HG02973 (cell line): ENCODE data around the gene UPK3BL1.
"Not testable (repeated sequence)": the region's sequence is repeated elsewhere in the genome, so short reads cannot be mapped to it uniquely, and the experiment has no call there.

Experiments used
- ATAC-seq: cut with Tn5 transposase; IDR thresholded peaks from one replicate; pipeline ENCODE4 v1.9.1; 2021; ENCODE audit warnings: moderate library complexity; ENCODE audit not compliant: unreplicated experiment

UPK3BL1 gene

DNA sequence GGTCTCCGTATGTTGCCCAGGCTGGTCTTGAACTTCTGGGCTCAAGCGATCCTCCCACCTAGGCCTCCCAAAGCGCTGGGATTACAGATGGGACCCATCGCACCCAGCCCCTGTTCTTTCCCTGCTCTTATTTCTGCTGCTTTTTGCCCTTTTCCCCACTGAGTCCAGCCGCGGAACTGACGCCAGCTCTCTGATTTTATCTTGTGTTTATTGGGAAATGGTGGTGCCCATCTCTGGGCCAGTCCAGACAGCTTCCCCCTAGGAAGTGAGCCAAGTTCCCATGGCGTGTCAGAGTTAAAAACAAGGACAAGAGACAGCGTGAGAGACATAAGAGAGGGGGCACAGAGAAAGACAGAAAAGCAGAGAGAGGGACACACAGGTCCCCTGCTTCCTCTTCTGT, 12.0 kb downstream of the UPK3BL1 start:
- not testable (repeated sequence) for ATAC-seq

DNA sequence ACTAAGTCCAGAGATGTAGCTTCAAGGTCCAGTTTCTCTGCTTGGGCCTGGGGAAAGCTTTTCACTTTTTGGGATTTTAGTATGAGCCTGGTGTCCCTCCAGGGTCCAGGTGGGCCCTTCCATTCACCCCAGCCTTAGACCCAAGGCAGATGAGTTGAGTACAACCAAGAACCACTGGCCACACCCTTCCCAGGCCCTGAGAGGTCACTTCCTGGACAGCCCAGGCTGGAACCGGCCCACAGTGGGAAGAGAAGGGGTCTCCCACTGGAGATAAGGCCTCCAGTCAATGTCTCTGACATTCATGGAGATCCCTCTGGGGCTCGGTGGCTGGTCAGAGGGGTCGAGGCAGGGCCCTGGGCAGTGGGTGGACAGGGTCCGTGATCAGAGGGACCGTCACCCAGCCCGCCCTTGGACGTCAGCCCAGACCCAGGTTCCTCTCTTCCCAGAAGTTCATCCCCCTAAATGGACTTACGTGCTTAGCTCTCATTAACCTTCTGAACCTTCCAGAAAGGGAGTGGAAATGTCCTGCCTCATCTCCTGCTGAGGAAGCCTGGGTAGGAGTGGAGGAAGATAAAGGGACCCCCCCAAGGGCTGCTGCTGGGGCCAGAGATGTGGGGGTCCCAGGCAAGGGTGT, 15.2 kb downstream of the UPK3BL1 start:
- not testable (repeated sequence) for ATAC-seq

DNA sequence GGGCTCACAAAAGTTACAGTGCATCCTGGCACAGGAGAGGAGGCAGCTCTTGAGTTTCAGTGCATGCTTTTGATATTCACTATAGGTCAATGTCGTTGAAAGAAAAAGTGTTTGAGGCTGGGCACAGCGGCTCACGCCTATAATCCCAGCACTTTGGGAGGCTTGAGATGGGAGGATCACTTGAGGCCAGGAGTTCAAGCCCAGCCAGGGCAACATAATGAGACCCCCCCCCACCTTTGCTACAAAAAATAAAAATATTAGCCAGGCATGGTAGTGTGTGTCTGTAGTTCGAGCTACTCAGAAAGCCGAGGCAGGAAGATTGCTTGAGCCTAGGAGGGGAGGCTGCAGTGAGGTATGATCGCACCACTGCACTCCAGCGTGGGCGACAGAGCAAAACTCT, 24.5 kb downstream of the UPK3BL1 start:
- not testable (repeated sequence) for ATAC-seq

DNA sequence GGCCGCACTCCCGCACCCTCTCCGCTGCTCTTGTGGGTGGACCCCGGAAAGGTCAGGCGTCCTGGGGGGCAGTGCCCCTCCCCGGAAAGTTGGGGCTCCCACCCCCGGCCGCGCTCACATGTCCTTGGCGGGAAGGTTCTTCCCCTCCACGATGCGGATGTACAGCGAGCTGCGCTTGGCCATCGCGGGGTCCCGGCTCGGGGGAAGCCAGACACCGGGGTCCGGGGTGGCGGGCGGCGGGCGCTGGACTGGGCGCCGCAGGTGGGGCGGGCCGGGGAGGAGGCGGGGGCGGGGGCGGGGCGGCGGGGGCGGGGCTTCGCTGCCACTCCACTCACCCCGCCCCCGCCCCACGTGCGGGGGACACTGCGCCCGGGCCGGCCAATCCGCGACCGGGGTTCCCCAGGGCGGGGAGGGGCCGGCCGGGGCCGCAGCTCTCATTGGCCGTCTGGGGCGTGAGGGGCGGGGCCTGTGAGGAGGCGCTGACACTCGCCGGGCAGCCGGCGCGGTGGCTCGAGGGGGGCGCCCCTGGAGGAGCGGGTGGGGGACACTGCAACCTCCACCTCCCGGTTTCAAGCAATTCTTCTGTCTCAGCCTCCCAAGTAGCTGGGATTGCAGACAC, 26.0 kb downstream of the UPK3BL1 start, which contains the start of gene RASA4:
RASA4 (minus strand) TSS at position 250 of the 619 bp plus-strand sequence; CDS start at position 183, 67 bp downstream.
- ATAC-seq, result peak; percentile 74

DNA sequence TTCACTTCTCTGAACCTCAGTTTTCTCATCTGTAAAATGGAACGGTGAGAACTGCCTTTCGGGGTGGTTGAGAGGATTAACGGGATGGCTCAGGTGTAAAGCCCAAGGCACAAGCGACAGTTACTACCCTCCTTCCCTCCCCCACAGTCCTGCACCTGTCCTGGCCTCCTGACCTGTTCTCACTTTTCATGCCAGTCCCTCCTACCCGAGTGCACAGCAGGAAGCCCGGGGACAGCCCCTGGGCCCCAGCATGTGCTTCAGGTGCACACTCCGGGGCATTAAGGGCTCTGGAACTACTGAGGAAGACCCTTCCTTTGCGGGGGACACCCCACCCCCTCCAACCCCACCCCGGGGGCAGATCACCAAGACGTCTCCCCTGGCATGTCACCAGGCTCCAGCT, 26.7 kb downstream of the UPK3BL1 start:
- not testable (repeated sequence) for ATAC-seq

DNA sequence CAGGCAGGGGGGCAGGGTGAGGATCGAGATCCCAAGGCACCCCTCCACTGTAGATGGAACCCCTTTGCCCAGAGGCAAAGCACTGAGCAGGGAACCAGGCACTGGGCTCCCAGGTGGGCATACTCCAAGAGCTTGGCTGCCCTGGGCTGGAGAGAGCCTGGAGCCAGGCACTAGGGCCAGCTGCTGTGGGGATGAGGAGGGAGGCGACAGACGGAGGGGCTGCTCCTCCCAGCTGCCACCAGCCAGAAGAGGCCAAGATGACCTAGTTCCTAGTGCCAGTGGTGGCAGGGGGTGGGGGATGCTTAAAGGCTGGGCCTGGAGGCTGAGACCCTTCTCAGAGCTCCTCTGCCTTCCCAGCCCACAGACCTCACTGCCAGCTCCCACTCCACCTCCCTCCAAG, 27.7 kb downstream of the UPK3BL1 start:
- not testable (repeated sequence) for ATAC-seq

DNA sequence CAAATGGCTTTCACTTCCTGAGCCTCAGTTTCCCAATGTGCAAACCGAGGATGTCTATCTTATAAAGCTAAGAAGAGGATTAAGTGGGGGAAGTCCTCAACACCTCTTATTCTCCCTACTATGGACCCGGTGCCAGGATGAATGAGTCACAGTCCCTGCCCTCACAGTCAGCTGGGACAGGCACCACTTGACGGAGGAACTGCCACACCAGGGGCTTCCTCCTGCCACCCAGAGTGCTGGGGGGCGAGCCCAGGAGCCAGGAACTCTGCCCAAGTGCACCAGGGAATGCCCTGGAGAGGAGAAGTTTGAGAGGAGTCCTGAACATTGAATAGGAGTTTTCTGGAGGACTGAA, 28.3 kb downstream of the UPK3BL1 start:
- peak; percentile 6 for ATAC-seq

DNA sequence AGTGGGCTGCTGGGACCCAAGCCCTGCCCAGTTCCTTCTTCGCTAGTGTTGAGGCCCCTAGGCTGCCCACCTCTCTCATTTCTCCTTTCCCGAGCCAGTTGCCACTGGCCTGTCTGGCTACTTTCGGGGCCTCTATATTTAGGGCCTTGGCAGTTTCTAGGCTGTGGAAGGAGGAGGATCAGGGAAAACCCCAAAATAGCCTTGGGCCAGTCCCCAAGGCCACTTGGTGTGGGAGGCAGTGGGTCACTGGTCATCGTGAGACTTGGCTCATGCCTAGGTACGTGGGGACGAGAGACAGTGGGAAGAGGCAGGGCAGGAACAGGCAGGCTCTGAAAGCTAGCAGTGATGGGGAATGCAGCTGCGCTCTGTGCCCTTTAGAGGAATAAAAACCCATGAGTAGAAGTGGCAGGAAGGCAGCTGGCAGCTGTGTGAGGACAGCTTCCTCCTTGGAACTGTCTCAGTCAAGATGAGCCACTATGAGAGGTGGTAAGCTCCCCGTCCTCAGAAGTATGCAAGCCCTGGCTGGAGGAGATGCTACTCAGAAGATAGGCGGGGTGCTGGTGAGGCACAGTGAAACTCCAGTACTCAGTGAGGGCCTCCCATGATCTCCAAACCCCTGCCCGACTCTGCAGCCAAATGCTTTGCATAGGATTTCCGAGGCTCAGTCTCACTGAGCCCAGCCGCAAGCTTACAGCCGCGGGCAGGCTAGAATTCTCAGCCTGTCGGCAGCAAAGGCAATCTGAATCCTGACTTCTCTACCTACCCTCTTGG, 28.8 kb downstream of the UPK3BL1 start:
- peak; percentile 51 for ATAC-seq

DNA sequence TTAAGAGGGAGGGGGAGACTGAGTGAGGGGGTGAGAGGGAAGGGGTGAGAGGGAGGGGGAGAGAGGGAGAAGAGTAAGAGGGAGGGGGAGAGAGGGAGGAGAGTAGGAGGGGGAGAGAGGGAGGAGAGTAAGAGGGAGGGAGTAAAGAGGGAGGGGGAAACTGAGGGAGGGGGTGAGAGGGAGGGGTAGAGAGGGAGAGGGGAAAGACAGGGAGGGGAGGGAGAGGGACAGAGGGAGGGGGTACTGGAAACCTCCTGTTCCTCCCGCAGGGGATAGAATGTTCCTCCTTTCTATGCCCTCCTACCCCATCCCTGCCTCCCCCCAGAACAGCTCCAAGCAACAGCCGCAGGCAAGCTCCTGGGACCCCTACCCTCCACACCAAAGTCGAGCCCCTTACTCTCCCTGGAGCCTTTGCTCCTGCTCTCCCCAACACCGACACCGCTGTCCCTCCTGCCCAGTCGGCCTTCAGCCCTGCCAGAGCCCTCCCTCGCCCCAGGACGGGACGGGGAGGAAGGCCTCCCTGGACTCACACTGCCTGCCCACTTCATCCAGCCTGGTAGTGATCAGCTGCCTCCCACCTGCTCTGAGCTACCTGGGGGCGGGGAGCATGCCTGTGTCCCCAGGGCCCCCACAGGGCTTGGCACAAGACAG, 30.8 kb downstream of the UPK3BL1 start:
- not testable (repeated sequence) for ATAC-seq

DNA sequence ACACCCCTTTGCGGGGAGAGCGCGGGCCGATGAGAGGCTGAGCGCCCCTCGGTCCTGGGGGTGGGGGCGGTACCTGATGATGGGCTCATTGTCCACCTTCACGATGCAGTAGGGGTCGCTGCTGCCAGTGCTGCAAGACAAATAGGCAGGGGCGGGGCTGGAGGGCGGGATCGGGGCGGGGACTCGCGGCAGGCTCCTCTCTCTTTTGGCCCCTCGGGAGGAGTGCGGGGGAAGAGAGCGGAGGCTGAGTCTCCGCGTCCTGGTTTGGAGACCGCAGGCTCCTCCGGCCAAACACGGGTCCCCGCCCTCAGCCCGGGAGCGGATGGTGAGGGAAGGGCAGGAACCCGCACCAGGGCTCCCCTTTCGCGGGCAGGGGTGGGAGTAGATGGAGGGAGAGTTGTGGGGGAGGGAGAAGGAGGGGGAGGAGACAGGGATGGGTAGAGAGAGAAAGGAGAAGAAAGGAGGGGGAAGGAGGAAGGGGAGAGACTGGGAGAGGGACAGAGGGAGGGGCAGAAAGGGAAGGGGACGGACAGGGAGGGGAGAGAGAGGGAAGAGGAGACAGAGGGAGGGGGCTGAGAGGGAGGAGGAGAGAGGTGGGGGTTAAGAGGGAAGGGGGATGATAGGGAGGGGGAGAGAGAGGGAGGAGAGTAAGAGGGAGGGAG, 31.4 kb downstream of the UPK3BL1 start:
- ATAC-seq, result peak; percentile 19

DNA sequence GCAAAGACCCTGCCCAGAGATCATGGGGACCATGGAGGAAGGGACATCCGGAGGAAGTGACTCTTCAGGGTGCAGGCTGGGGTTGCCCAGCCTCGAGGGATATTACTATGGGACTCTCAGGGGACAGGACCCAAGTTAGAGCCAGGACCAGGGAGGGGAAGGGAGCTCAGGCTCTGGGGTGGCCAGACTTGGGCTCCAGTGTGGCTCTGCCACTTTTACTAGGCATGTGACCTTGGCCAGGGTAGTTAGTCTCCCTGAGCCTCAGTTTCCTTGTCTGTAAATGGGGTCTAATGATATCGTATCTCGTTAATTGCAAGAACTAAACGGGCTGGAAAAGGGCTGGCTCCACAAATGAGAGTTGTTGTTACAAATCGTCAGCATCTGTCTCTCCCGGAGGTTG, 32.1 kb downstream of the UPK3BL1 start:
- not testable (repeated sequence) for ATAC-seq

DNA sequence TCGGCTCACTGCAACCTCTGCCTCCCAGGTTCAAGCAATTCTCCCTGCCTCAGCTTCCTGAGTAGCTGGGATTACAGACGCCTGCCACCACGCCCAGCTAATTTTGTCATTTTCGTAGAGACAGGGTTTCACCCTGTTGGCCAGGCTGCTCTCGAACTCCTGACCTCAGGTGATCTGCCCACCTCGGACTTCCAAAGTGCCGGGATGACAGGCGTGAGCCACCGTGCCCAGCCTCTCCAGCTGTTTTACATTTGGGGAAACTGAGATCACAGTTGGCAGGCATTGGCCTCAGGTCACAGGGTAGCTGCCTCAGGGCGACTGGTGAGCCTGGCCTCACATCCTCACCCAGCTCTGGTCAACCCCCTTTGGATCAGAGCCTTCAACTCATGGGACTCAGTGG, 32.9 kb downstream of the UPK3BL1 start:
- not testable (repeated sequence) for ATAC-seq

DNA sequence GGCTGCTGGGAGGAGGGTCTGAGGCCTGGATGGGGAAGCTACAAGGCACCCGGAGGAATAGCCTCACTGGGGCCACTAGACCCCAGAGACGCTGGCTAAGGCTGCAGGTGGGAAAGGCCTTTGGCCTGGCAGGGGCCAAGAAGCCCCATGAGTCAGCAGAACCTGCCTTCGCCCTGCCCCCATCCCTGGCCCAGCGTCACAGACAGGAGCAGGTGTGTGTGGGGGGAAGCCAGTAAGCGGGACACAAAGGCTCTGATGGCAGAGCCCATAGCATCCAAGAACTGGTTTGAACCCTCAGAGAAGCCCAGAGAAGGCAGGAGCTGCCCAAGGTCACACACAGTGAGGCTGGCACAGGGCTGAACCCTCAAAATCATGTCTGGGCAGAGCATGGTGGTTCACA, 35.7 kb downstream of the UPK3BL1 start:
- ATAC-seq, result not testable (repeated sequence)

DNA sequence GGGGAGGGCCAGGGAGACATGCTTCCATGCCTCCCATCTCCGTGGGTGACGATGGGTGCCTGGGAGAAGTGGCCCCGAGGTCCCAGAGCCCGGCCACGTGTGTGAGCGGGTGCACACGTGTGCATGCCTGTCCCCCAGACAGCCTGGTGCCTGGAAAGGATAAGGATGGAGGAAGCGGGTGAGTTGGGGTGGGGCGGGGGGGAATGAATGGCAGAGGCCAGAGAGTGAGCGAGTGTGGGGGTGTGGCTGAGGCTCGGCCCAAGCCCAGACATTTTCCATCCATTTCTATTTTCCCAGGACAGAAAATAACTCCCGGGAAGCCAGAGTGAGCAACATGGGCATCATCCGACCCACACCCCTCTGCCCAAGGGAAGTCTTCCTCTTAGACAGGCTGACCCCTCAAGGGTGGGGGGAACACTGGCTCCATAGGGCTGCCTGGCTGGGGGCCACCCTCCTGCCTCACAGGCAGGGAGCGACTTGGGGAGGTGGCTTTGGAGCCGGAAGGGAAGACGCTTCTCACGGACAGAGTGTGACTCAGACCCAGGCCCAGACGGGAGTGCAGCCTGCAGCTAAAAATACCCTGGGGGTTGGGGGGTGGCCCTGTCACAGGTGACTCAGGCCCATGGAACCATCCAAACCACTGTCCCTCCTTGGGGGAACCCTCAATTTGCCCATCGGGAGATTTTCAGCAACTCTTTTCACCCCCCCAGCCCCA, 38.0 kb downstream of the UPK3BL1 start:
- not testable (repeated sequence) for ATAC-seq

DNA sequence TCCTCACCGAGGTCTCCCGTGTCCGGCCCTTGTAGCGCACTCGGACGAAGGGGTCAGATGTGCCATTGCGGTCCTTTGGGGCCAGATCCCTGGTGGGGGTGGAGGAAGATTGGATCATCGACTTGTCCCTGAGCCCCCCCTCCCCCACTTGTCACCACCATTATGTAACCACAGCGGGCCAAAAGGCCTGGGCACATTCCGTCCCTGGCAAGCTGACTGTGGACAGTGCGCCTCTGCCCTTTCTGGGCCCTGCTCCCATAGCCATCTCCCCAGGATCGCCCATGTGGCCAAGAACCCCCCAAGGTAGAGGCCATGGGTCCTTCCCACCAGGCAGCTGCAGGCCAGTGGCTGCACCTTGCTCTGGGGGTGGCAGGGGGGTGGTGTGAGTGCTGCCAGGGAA, 40.3 kb downstream of the UPK3BL1 start:
- not testable (repeated sequence) for ATAC-seq

DNA sequence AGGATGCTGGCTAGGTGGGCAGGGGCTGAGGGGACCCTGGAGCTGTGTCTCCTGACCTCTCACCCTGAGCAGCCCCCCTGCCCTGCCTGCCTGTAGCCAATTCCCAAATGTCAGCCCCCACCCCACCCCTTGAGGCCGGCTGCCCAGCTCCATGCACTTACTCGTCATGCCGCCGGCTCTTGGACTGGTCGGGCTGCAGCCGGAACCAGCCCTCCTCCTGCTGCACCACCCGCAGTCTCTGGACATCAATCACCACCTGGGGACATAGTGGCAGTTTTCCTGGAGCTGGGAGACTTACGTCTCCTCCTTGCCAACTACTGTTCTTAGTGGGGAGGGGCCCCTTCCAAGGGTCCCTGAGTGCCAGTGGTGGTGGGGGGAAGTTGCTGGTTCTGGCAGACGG, 42.9 kb downstream of the UPK3BL1 start:
- not testable (repeated sequence) for ATAC-seq

DNA sequence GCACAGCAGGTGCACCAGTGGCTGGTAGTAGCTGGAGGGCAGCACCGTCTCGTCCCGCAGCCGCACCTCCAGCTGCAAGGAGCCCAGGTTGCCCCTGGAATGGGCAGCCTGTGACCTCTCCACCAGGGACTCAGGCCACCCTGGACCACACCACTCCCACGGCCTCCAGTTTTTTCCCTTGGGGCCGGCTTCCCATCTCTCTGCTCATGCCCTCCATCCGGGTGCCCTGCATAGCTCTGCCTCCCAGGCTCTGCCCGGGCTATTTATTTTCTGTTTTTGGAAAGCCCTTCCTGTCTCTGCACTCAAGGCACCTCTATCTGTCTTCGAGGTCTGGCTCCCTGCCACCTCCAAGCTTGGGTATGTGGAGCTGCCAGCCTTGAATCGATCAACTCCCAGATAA, 46.6 kb downstream of the UPK3BL1 start:
- ATAC-seq, result not testable (repeated sequence)

DNA sequence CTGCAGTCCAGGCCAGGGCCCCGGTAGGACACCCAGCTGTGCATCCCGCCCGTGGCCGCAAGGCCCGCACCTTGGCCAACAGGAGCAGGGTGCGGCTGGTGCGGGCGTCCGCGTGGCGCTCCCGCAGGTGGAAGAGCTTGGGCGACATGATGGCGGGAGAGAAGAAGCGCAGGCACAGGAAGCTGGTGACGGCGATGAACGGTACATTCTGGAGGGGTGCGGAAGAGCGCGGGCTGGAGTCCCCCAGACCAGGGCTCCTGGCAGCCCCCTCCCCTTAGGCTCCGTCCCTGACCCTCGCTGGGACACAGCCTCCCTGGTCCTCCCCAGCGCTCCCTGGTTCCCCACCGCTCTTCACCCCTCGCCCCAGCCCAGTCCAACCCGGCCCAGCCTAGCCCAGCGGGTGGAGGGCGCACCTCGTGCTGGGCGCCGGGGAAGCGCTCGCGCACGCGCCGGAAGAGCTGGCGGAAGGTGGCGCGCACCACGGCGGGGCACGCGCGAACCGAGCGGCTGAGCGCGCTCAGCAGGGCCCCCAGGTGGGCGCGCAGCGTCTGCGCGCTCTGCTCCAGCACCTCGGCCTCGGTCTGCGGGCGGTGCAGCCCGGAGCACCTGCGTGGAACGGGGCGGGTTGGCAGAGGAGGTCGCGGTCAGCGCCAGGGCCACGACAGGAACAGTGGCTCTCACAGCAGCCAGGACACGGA, 48.8 kb downstream of the UPK3BL1 start:
- ATAC-seq, result peak; percentile 53

DNA sequence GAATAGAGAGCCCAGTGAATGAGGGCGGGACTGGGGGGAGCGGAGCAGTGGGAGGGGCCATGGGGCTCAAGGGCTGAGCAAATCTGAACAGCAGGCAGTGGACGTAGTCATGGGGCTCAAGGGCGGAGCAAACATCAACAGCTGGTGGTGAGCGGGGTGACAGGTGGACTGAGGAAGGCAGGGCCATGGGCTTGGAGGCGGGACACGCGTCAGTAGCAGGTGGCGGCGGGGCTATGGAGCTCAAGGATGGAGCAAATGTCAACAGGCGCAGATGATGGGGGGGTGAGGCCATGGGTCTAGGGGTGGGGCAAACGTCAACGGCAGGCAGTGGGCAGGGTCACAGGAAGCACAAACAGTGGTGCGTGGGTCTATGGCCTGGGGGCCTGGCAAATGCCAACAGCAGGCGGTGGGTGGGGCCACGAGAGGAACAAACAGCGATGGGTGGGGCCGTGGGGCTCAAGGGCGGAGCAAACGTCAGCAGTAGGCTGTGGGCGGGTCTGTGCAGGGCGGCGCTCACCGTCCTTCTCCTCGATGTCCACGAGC, 50.0 kb downstream of the UPK3BL1 start:
- ATAC-seq, result peak; percentile 39
